Fibroblast of the conjunctiva (primary cell): Measurements from ENCODE around the gene TIAM2.

ENCODE experiments used
- DNase-seq: peaks from one replicate; pipeline ENCODE4 v3.0.0-alpha.2; 2010; ENCODE audit warnings: low read depth

Gene TIAM2

DNA sequence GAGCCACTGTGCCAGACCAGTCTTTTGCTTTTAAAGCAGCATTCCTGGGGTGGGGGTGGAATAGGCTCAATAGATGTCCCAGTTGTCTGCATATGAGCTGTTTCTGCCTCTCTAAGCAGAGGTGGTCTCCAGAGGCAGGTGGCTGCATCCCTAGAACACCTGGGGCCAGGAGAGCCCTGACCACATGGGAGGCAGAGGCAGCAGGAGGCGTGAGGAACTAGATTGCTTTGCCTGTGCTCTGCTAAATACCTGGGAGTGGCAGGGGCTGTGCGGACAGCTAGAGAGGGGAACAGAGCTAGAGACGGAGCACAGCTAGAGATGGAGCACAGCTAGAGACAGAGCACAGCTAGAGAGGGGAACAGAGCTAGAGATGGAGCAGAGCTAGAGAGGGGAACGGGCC is 239.6 kb downstream of the TIAM2 start:
- no peak for DNase-seq

GRCh38 chr6:155235087-155235486 is 240.0 kb downstream of the TIAM2 start:
- DNase-seq: no peak

DNA sequence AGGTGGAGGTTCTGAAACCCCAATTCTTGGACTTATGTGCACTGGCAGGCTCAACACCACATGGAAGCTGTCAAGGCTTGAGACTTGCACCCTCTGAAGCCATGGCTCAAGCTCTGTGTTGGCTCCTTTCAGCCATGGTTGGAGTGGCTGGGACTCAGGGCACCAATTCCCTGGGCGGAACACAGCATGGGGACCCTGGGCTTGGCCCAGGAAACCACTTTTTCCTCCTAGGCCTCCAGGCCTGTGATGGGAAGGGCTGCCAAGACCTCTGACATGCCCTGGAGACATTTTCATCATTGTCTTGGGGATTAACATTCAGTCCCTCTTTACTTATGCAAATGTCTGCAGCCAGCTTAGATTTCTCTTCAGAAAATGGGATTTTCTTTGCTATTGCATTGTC is 242.5 kb downstream of the TIAM2 start:
- no peak for DNase-seq

- DNase-seq: no peak
These were observed 245.9 kb downstream of the TIAM2 start for GRCh38 chr6:155240905-155241600.

DNA sequence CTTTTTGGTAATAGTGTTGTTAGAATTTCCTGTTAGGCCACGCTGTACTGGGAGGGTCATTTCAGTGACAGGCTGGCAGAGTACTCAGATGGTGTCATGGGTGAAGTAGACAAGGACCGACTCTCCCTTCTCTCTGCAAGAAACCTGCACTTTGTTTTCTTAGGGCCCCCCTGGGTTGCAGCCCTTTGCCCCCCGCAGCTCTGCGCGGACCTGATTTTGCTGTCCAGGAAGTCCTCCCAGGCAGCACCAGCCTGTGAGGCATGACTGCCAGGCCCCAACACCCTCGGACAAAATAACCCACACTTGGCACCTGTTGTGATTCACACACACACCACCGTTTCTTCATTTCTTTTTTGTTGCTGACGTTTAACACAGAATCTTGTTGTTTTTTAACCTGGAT is 246.9 kb downstream of the TIAM2 start:
- DNase-seq: no peak

- DNase-seq: no peak
These were observed 249.3 kb downstream of the TIAM2 start for GRCh38 chr6:155244434-155244833.

- DNase-seq: no peak
These were observed 250.1 kb downstream of the TIAM2 start for GRCh38 chr6:155245193-155245592.

DNA sequence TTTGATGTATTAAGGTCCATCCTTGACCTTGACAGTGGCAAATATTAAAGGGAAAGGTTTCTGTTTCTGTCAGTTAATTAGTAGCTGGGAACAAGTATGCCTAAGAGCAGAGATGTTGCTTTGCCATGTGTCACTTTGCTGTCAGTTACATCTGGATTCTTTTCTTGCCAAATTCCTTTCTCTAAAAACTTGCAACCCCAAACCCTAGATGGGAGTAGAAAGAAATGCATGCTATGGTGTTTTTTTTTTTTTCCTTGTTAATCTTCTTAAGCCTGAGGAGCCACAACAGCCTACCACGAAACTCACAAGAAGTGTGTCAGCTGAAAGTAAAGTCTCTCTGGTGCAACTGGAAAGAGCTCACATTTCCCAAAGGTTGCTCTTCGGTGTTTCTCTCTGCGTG is 250.7 kb downstream of the TIAM2 start:
- DNase-seq: no peak

GRCh38 chr6:155246825-155247224 is 251.7 kb downstream of the TIAM2 start:
- no peak for DNase-seq

GRCh38 chr6:155247618-155248007 is 252.5 kb downstream of the TIAM2 start:
- no peak for DNase-seq

DNA sequence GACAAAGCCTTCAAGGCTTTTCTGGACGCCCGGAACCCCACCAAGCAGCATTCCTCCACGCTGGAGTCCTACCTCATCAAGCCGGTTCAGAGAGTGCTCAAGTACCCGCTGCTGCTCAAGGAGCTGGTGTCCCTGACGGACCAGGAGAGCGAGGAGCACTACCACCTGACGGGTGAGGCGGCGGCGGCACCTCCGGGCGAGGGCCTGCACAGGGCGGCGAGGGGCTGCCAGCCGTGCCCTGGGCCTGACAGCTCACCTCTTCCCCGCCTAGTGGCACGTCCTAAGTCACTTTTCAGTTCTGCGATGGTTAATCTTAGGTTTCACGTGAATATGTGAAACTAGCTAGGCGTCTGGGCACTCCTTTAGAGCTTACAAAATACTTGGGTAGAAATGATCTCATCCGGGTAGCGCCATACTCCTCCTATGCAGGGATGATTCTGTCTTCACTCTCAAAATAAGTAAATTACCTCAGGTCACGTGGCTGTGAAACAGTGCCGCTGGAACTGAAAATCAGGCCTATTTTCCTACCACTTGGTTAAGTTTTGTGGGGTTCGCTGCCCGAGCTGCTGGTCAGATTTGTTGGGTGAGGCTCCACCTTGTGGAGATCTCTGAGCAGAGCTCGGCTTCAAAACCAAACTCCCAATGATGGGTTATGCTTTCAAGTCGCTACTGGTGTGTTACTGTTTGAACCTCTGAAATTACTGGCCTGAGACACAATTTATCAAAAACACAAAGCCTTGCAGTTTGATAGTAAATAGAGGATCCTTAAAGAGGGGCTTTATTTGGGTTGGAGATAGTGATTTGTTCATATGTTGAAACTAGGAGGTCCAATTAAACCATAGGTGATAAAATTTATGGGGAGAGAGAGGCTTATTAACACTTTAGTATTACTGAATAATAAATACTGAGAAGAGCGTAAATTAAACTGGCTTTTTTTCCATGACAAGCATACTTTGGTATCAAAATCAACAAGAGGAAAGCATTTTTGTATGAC is 253.2 kb downstream of the TIAM2 start:
- DNase-seq: peak; percentile 54

DNA sequence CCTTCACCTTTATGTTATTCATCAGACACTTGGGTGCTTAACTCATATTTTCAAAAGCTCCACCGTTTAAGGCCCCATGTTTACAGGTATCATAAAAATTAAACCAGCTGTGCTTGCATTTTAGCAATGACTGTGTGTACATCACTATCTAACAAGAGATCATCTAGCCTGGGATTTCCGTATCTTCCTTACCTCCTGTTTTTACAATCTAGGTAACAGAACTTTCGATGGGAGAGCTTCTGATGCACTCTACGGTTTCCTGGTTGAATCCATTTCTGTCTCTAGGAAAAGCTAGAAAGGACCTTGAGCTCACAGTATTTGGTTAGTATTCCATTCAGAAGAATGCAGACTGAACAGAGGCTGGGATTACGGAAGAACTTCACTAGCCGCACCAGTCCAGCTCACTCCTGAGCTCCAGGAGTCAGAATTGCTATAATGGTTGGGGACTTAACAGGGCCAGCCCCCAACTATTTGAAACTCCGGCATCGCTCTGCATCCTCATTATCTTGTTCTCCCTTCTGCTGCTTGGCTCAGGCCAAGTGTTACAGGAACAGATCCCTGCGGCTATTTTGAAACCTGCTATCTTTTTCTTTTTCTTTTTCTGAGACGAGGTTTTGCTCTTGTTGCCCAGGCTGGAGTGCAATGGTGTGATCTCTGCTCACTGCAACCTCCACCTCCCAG is 255.7 kb downstream of the TIAM2 start:
- DNase-seq: no peak

DNA sequence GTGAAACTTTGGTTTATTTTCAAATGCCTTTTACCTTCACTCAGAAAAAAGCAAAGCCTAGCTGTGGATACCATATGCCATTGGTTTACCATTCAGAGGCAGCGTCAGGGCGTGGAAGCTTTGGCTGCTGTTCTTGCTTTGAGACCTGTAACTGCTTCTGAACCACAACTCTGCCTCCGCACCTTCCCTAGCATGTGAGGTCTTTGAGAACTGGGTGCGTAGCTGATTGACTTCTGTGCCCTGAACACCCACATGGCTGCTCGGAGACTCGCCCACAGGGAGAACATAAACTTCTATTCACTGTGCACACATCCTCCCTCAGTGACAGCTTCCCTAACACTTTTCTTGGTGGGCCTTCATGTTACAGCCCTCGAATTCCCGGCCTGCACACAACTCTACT is 257.5 kb downstream of the TIAM2 start:
- no peak for DNase-seq

- no peak for DNase-seq
These were observed 258.2 kb downstream of the TIAM2 start for GRCh38 chr6:155253337-155253736.

- no peak for DNase-seq
These were observed 259.0 kb downstream of the TIAM2 start for GRCh38 chr6:155254139-155254538.

DNA sequence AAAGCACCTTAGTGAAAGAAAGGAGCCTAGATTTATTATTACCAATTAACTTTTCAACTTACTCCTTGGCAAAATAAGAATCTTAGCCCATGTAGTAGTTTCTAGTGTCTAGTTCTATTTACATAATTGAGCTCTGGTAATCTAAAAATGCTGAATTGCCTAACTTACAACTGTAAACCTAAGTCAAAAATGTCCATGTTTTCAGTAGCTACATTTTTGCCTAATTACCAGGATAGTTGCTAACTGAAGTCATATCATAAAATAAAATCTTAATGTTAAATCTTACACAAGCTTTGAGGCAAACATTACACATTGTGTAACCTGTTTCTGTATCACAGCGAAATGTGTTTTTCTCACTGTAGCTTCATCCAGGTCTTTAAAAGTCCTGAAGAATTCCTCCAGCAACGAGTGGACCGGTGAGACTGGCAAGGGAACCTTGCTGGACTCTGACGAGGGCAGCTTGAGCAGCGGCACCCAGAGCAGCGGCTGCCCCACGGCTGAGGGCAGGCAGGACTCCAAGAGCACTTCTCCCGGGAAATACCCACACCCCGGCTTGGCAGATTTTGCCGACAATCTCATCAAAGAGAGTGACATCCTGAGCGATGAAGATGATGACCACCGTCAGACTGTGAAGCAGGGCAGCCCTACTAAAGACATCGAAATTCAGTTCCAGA is 261.1 kb downstream of the TIAM2 start:
- no peak for DNase-seq

- no peak for DNase-seq
These were observed 262.7 kb downstream of the TIAM2 start for GRCh38 chr6:155257796-155258195.

GRCh38 chr6:155259204-155259603 is 264.1 kb downstream of the TIAM2 start:
- DNase-seq: no peak

DNA sequence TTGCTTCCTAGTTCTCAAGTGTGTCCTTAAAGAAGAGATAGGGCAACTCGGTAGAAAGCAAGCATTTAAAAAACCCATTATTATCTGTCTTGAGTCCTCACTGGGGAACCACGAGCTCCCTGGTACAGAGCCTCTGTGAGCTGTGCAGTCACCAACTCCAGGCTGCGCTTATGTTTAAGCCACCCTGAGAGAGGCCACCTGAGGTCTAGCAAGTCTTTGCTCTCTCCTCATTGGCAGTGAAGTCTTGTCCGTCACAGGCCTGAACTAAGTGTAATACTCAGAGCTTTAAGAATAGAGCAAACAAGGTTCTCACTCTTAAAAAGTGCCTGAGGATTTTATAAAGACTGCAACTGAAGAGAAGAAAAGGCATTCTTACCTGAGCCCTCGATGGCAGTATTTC is 264.8 kb downstream of the TIAM2 start:
- no peak for DNase-seq

- no peak for DNase-seq
These were observed 265.6 kb downstream of the TIAM2 start for GRCh38 chr6:155260686-155261085.

DNA sequence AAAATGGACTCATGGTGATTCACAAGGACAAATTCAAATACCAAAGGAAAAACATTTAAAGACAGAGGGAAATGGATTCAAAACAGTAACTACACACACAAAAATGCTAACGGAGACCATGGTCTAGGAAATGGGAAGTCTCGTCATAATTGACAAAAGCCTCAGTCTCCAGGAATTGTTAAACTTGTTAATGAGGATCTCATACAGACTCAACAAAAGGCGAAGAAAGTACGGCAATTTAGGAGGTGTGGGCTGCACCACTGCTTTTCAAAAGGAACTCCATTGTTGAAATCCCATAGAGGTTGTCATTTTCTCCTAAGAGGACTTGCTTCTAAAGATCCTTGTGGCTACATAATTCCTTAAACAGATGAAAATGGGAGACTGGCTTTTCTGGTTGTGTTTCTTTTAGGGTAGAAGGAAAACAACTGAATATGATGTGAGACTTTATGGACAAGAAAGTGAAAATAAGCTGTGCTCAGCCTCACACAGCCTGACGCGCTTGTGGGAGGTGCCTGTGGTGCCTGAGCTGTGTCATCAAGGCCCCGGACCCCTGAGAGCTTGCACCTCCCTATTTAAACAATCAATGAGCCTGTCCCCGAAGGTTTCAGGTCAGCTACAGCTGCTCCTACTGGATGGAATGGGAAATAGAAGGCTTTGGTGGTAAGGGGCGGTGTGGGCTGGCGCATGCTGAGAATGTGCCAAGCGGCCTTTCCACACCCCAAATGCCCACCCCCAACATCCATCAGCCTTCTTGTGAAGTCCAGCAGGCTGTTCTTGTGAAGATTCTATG is 266.2 kb downstream of the TIAM2 start:
- no peak for DNase-seq
